ENCODE data around the gene PMPCA.
A peak's percentile ranks its signal among the peaks of the same experiment; 100 is the strongest.

PMPCA gene

DNA sequence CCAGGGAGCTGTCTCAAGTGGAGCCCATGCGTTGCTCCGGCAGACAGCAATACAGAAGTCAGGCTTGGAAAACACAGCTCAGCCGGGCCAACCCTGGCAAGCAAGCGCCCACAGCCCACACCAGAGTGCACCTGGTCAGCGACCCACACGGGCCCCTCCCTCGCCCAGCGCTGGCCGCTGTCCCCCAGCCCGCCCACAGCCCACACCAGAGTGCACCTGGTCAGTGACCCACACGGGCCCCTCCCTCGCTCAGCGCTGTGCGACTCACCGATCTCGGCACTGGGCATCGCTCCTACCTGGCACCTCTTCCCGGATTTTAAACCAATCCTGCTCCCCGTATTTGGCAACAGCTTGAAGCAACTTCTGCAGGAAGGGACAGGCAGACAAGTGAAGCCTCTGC is 23.2 kb upstream of the PMPCA start:
- TF ChIP-seq, protein P1, sequence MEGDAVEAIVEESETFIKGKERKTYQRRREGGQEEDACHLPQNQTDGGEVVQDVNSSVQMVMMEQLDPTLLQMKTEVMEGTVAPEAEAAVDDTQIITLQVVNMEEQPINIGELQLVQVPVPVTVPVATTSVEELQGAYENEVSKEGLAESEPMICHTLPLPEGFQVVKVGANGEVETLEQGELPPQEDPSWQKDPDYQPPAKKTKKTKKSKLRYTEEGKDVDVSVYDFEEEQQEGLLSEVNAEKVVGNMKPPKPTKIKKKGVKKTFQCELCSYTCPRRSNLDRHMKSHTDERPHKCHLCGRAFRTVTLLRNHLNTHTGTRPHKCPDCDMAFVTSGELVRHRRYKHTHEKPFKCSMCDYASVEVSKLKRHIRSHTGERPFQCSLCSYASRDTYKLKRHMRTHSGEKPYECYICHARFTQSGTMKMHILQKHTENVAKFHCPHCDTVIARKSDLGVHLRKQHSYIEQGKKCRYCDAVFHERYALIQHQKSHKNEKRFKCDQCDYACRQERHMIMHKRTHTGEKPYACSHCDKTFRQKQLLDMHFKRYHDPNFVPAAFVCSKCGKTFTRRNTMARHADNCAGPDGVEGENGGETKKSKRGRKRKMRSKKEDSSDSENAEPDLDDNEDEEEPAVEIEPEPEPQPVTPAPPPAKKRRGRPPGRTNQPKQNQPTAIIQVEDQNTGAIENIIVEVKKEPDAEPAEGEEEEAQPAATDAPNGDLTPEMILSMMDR (conservative IDR thresholded peaks at IDR 0.05), result no peak
- H3K27ac ChIP-seq, result no peak overlapping the region

GRCh38 chr9:136389396-136389795 is 21.1 kb upstream of the PMPCA start:
- TF ChIP-seq, protein P1 (conservative IDR thresholded peaks at IDR 0.05), result no peak
- H3K27ac ChIP-seq, result no peak overlapping the region

DNA sequence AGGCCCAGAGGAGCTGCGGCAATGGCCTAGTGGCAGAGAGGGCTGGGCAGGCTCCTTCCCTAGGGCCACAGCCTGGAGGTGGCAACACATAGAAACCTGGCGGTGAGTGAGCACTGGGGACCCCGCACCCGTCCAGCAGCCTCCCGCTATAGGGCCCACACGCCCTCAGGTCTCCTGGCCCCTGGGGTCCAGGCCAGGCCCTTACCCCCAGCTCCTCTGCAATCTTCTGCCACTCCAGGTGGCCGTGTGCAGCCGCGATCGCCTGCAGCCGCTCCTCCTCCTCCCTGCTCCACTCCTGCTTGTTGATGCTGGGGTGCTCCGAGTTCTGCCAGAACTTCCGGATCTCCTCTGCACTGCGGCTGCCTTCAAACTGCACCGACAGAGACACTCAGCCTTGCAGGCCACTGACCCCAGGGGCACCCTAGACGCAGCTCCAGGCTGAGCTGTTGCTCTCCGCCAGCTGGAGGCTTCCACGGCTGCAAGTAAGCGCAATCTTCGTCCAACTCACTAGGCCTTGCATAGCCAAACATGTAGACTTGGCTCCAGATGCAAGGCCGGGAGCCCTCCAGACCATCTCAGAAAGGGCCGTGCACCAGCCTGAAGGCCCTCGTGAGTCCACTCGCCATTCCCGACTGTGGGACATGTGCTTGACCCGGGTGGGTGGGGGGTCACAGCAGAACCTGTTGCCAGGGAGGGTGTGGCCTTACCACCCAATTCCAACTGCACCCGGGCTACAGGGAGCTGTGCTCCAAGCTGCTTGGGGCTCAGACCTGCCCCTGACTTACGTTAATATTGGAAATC is 18.5 kb upstream of the PMPCA start:
- H3K27ac ChIP-seq, result peak overlapping the region; percentile 98
- TF ChIP-seq, protein P1 (conservative IDR thresholded peaks at IDR 0.05), result no peak

DNA sequence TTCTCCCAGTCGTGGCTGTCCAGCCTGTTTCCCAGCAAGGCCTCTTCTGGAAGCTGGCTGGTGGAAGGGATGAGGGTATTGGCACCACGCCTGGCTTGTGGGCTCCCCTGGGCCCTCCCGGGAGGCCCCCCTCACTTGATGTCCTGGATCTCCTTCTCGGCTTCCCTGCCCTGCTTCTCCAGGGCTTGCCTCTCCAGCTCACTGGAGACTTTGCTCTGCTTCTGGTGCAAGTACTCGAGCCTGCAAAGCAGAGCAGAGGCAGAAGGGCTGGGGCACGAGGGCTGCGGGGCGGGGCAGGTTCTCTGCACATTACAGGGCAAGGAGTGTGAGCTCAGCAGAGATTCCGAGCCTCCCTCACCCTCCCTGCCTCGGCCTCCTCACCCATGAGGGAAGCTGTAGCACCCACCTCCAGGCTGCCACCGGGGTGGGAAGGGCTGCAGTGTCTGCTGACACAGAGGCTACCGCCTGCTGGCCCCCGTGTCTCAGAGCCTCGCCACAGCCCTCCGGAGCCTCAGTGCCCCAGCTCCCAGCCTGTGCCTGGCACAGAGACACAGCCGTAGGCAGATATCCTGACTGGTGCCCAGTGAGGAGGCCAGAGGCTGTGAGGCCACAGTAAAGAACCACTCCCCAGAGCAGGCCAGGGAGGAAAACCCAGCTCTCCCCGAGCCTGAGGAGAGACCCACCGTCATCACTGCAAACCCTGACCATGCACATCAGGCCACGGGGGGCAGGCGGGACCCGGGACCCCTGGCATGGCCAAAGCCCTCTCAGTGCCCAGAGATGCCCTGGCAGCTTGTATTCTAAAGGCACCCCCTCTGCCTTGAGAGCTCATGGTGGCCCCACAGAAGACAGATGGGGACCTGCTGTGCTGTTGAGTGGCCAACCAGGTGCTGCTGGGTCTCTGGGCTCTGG is 17.7 kb upstream of the PMPCA start:
- H3K27ac ChIP-seq, result peak overlapping the region; percentile 98
- TF ChIP-seq, protein P1 (conservative IDR thresholded peaks at IDR 0.05), result no peak

DNA sequence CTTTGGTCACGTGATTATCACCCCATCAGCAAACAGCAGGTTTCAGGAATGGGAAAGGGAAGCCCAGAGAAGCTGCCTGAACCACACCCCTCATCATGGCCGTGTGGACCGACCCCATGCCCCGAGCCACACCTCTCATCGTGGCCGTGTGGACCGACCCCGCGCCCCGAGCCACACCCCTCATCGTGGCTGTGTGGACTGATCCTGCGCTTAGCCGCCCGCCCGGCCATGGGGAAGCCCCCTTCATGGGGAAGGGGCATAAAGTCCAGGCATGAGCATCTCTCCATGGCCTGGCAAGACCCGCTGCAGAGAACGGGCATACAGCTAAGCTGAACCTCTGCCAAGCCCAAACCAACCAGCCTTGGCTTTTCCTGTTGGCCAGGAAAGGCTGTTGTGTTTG is 16.9 kb upstream of the PMPCA start:
- TF ChIP-seq, protein P1 (conservative IDR thresholded peaks at IDR 0.05), result no peak
- H3K27ac ChIP-seq, result peak overlapping the region; percentile 98

- peak overlapping the region; percentile 98 for H3K27ac ChIP-seq
- TF ChIP-seq, protein P1 (conservative IDR thresholded peaks at IDR 0.05), result no peak
Measured at GRCh38 chr9:136394312-136395019, 16.0 kb upstream of the PMPCA start.

DNA sequence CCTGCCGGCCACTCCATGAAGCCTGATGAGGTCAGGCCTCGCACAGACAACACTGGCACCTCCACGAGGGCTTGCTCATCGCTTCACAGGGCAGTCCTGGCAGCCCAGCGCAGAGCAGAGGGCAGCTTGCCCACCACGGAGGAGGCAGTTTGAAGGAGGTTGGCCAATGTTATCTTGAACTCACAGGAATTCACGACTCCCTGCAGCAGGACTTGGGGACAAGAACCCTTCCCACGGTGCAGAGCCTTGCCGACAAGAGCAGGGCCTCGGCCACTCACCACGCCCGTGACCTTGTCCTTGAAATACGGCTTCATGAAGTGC is 15.5 kb upstream of the PMPCA start:
- H3K27ac ChIP-seq, result peak overlapping the region; percentile 98
- TF ChIP-seq, protein P1 (conservative IDR thresholded peaks at IDR 0.05), result no peak

All from VCaP (cell line).